Astrocyte of the spinal cord (primary cell): ENCODE results near the gene P3H3.
A peak's percentile ranks its signal among the peaks of the same experiment; 100 is the strongest.

Experiments
- DNase-seq: peaks from one replicate; pipeline ENCODE4 v3.0.0; 2011; ENCODE audit warnings: low read depth, low spot score
- H3K4me3 ChIP-seq: 2 replicates; pipeline ENCODE4 v1.5.1; 2011; ENCODE audit warnings: low read depth, mild to moderate bottlenecking, low read length, moderate library complexity
- in situ Hi-C: cut with HindIII; loops from 2 replicates; pipeline ENCODE4 v1.10.0; 2017; ENCODE audit warnings: low sequenced_read_pairs
- TF ChIP-seq, protein P1 (sequence below): IDR thresholded peaks from 2 replicates; pipeline ENCODE4 v1.5.1; 2012; ENCODE audit warnings: low read depth, mild to moderate bottlenecking, low read length, inconsistent platforms

P3H3 gene, protein sequence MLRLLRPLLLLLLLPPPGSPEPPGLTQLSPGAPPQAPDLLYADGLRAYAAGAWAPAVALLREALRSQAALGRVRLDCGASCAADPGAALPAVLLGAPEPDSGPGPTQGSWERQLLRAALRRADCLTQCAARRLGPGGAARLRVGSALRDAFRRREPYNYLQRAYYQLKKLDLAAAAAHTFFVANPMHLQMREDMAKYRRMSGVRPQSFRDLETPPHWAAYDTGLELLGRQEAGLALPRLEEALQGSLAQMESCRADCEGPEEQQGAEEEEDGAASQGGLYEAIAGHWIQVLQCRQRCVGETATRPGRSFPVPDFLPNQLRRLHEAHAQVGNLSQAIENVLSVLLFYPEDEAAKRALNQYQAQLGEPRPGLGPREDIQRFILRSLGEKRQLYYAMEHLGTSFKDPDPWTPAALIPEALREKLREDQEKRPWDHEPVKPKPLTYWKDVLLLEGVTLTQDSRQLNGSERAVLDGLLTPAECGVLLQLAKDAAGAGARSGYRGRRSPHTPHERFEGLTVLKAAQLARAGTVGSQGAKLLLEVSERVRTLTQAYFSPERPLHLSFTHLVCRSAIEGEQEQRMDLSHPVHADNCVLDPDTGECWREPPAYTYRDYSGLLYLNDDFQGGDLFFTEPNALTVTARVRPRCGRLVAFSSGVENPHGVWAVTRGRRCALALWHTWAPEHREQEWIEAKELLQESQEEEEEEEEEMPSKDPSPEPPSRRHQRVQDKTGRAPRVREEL

DNA sequence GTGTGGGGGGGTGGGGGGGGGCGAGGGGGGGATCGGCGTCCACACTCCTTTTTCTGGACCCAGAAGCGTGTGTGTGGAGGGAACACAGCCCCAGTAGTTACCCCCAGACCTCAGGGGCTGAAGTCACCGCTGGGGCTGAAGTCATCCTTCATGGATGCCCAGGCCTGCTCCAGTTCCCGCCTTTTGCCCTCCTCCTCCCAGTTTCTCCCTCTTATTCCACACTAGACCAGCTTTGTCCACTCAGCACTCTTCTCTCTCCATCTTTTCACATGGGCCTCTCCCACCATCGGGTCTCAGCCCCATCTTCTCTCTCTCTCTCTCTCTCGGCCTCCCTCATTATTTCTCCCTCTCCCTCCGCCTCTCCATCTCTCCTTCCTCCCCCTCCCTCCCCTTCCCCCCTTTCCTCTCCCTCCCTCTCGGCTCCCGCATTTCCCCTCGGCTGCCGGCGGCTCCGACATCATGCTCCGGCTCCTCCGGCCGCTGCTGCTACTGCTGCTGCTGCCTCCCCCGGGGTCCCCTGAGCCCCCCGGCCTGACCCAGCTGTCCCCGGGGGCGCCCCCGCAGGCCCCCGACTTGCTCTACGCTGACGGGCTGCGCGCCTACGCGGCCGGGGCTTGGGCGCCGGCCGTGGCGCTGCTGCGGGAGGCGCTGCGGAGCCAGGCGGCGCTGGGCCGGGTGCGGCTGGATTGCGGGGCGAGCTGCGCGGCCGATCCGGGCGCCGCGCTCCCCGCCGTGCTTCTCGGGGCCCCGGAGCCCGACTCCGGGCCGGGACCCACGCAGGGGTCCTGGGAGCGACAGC lies at the start of gene P3H3:
P3H3 (plus strand) TSS at position 426 of the 799 bp plus-strand sequence; CDS start at position 460, 34 bp downstream.
- peak within 1 kb of the TSS; percentile 94 for H3K4me3 ChIP-seq
- TF ChIP-seq, protein P1, sequence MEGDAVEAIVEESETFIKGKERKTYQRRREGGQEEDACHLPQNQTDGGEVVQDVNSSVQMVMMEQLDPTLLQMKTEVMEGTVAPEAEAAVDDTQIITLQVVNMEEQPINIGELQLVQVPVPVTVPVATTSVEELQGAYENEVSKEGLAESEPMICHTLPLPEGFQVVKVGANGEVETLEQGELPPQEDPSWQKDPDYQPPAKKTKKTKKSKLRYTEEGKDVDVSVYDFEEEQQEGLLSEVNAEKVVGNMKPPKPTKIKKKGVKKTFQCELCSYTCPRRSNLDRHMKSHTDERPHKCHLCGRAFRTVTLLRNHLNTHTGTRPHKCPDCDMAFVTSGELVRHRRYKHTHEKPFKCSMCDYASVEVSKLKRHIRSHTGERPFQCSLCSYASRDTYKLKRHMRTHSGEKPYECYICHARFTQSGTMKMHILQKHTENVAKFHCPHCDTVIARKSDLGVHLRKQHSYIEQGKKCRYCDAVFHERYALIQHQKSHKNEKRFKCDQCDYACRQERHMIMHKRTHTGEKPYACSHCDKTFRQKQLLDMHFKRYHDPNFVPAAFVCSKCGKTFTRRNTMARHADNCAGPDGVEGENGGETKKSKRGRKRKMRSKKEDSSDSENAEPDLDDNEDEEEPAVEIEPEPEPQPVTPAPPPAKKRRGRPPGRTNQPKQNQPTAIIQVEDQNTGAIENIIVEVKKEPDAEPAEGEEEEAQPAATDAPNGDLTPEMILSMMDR: no peak
- peak; percentile 37 for DNase-seq
- in situ Hi-C loops: no loop called here

DNA sequence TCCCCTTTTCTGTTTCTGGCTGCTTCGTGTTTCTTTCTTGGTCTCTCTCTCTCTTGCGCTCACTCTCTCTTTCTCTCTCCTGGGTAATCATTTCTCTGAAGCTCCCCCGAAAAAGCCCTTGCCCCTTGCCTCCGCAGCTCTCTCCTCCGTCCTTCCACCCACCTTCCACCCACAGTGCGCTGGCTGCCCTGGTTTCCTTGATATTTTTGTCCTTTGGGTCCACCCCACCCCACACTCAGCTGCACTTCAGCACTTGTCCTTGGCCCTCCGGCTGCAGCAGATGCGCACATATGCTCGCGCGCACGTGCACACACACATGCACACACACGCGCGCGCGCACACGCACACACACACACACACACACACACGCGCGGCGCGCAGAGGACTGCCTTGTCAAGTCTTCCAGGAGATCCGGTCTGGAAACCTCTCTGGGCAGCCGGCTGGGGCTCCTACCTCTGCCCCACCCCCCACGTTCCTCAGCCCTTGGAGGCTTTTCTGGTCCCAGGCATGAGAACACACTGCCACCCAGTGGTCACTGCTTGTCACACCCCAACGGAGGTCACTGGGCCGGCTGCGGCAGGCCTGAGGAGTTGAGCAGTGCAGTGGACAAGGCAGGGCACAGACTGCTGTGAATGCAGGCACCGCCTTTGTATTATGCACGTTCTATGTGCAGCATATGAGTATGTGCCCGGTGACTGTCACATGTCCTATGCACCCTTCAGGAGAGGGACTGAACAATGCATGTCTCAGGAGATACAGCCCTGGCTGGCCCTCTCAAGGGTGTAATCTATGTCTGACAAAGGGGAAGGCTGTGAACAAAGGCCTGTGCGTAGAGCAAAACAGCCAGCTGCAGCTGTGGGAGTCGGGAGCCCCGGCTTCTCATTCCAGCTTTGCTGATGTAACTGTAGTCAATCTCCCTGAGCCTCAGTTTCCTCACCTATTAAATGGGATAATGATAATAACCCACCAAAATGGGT lies 49.3 kb upstream of the P3H3 start:
- DNase-seq: peak; percentile 93

DNA sequence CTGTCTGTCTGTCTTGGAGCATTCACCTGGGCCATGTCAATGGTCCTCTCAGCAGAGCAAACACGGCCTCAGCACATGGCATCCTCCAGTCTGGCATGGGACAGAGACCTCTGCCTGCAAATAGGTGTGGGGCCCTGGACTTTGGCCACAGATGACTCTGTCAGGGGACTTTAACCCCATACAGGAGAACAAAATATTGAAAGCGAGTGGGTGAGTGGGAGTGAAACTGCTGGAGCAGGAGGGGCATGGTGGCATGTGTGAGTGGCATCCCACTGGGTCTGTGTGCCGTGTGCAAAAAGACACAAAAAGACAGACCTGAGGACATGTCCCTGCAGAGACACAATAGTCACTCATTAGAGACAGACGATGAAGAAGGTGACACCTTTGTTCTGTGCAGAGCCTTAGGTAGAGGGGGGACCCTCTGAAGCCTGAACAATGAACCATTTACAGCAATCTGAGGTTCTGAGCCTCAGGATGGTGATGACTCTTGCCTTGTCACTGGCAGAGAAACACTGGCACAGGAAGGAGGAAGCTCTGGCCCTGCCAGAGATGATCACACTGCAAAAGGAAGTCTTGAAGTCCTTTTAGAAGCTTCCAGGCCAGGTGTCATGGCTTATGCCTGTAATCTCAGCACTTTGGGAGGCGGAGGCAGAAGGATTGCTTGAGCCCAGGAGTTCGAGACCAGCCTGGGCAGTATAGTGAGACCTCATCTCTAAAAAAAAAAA lies 48.3 kb upstream of the P3H3 start:
- in situ Hi-C loops: no loop called here
- DNase-seq: no peak
- H3K4me3 ChIP-seq: no peak overlapping the region
- TF ChIP-seq, protein P1: no peak

More for the DNA sequence above, 49.3 kb upstream of the P3H3 start:
- peak overlapping the region; percentile 34 for H3K4me3 ChIP-seq
- TF ChIP-seq, protein P1: peak; percentile 93
- in situ Hi-C loops: no loop called here

DNA sequence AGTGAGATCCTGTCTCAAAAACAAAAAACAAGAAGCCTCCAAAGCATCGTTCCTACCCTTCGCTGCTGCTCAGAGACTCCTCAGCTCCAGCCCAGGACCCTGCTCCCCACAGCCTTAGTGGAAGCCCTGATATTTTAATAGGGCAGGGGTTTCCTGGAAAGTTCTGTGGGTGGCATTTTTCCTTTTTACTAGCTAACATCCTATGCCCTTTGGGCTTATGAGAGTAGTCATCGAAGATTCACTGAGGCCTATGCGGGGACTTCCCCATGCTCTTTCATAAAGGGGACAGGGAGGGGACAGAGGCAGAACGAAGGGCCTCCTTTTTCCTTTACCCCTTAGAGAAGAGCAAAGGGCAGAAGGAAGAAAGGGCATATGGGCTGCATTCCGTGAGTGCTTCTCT lies 47.6 kb upstream of the P3H3 start:
- in situ Hi-C loops: no loop called here
- no peak for DNase-seq
- no peak overlapping the region for H3K4me3 ChIP-seq
- TF ChIP-seq, protein P1: no peak

DNA sequence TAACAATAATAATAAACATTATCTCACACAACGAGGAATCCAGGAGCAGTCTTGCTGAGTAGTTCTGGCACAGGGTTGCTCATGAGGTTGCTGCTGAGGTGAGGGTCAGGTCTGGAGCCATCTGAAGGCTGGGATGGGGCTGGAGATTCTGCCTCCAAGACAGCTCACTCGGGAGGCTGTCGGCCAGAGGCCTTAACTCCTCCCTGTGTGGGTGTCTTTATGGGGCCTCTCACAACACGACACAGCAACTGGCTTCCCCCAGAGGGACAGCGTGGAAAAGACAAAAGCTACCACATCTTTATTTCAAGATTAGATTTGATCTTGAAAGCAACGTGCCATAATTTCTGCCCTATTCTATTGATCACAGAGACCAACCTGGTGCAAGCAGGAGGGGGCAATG lies 46.1 kb upstream of the P3H3 start:
- in situ Hi-C loops: no loop called here
- no peak for DNase-seq
- TF ChIP-seq, protein P1: no peak
- no peak overlapping the region for H3K4me3 ChIP-seq
